HG03565 (cell line): ENCODE results near the gene PRR11.
"Not testable (repeated sequence)": the region's sequence is repeated elsewhere in the genome, so short reads cannot be mapped to it uniquely, and the experiment has no call there.

Experiments used
- ATAC-seq: cut with Tn5 transposase; IDR thresholded peaks from one replicate; pipeline ENCODE4 v1.9.1; 2021; ENCODE audit warnings: mild to moderate bottlenecking, moderate library complexity; ENCODE audit not compliant: unreplicated experiment

PRR11 gene

DNA sequence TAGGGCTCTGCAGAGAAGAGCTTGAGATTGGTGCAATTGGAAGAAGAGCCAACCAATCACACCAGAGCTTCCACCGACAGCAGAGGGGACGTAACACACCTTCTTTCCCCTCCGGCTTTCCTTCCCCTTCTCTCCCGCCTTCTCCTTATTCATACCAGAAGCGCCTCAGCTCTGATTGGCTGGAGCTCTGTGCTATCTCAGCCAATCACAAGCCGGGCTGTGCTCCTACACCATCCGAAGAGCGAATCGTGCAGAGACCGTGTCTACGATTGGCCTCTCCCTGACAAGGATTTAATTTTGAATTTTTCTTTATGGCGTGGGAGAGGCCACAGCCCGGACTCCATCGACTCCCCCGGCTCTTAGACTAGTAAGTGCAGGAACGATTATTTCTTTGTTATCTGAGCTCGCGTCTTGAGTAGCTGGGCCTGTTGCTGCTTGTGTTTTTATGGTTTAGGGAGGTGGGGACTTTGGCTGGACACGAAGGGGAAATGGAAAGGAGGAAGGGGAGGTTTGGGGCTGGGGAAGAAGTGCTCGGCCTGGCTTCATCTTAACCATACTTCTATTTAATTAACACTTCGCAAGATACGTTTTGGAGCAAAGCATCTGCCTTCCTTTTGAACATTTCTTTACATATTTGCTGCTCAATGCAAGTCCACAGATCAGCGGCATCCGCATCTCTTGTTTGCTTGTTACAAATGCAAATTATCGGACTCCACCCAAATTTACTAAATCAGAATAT is at the start of gene PRR11:
PRR11 (plus strand) TSS at position 308 of the 739 bp plus-strand sequence. CDS start 14,007 bp downstream, outside the sequence.
- ATAC-seq, result peak; percentile 78

DNA sequence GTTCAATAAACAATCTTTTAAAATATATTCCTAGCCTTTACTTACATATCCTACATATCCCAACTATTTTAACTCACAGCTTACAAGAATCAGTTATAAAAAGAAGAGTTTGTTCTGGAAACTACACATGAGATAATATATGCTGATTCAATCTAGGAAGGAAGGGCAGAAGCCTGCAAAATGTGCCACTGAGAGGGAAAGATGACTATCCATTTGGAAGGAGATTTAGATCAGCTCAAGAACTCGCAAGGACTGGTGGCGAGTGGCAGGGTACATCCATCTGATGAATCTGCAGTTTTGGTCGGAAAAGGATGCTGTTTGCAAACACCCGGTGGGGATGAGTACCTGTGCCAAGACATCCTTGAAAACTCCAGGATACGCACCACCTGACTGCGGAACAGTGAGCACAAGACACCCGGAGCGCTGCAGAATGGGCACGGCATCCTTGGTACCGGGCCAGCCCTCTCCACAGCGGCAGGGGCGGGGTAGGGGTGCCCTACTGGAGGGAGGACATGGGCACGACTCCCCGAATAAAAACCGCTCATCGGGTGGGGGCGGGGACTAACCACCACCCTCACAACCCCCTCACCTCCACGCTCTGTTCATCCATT is 49.6 kb upstream of the PRR11 start:
- ATAC-seq, result peak; percentile 4

- peak; percentile 95 for ATAC-seq
Measured at GRCh38 chr17:59106463-59107305, 48.9 kb upstream of the PRR11 start, which contains the start of gene TRIM37. TRIM37 (minus strand) TSS chr17:59106880; CDS start chr17:59106461, 419 bp downstream.

GRCh38 chr17:59107306-59107670 is 48.3 kb upstream of the PRR11 start:
- ATAC-seq, result no peak

DNA sequence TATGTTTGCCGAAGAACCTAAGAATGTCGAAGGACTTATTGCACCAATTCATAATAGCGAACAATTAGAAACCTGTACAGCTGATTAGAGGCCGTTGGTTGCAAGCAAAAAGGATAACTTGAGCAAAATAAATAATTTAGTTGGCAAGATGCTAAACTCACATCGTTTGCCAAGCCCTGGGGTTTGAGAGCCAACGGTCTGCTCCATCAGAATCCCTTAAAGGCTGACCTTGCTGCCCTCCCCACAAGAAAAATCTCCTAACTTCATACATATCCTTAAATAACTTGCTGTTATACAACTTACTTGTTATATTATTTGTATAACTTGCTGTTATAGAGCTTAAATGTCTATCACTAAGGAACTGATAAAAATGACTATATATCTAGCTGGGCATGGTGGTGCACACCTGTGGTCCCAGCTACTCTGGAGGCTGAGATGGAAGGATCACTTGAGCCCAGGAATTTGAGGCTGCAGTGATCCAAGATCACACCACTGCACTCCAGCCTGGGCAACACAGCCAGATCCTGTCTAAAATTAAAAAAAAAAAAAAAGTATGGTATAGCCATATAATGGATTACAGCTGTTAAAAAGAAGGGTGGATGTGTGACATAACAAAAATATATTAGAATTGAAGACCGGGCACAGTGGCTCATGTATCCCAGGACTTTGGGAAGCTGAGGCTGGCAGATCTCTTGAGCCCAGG is 47.0 kb upstream of the PRR11 start:
- no peak for ATAC-seq

DNA sequence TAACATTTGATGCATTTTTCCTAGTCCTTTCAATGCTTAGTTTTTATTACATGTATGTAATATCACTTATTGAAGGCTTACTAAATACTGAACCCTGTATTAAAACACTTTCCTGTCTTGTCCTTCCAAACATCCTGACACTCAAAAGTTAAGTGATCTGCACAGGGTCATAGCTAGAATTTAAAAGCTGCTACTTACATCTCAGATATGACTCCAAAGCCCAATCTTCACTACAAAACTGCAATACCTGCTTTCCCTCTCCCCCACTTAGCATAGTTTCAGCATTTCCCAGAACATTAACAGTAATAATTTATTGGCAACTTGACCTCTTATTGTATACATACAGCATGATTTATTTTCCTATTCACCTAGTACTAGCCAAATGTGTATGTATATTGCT is 44.6 kb upstream of the PRR11 start:
- ATAC-seq, result no peak

DNA sequence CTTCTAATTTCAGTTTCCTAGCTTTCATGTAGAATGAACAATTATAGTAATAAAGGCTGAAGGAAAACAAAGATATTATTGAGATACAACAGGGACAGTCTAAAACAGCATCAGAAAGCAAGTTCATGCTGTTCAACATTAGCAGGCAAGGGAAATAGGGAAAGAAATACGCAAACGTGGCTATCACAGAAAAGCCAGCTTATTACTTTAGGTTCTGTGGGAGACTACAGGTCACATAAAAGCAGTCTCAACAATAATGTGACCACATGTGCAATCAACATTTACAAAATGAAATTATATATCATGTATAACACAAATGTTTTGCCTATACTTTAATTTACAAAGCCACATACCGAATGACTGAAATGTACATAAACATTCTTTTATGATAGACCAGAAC is 44.0 kb upstream of the PRR11 start:
- no peak for ATAC-seq

DNA sequence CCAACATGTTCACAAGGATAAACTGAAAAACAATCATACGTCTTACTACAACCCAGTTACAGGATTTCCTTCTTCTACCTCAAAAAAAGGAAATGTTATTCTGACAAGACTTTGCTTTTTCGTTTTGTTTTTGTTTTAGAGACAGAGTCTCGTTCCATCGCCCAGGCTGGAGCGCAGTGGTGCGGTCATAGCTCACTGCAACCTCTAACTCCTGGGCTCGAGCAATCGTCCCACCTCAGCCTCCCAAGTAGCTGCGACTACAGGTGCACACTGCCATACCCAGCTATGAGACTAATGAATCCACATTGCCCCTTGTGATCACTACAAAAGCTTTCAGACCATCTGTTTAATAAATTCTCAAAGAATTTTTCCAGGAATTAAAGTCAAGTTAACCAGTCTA is 40.1 kb upstream of the PRR11 start:
- no peak for ATAC-seq

DNA sequence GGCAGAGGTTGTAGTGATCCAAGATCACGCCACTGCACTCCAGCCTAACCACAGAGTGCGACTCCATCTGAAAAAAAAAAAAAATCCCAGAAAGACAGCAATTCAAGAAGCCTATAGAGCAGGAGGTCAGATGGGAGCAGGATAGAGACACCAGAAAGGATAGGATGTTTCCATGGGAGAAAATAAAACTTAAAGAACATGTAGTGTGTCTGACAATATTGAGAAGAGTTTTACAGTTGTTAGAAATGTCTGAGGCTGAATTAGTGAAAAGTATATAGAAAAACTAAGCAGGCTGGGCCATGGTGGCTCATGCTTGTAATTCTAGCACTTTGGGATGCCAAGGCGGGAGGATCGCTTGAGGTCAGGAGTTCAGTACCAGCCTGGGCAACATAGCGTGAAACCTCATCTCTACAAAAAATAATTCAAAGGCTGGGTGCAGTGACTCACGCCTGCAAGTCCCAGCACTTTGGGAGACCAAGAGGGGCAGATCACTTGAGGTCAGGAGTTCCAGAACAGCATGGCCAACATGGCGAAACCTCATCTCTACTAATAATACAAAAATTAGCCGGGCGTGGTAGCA is 33.6 kb upstream of the PRR11 start:
- ATAC-seq, result no peak

DNA sequence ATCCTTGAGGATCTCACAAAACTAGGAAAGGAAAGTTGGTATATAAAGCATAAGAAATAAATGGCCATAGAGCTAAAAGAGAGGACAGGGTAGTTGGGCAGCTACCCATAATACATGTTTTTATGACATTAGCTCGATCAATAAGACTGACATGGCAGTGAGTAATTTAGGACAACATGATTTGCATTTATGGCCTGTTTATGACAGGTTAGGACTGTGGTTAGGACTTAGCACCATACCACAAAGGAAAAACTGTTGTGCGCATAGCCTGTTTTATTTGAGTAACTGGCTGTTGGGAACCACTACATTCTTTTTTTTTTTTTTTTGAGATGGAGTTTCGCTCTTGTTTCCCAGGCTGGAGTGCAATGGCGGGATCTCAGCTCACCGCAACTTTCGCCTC is 30.9 kb upstream of the PRR11 start:
- ATAC-seq, result peak; percentile 45

- no peak for ATAC-seq
Measured at GRCh38 chr17:59126809-59127417, 28.6 kb upstream of the PRR11 start.

DNA sequence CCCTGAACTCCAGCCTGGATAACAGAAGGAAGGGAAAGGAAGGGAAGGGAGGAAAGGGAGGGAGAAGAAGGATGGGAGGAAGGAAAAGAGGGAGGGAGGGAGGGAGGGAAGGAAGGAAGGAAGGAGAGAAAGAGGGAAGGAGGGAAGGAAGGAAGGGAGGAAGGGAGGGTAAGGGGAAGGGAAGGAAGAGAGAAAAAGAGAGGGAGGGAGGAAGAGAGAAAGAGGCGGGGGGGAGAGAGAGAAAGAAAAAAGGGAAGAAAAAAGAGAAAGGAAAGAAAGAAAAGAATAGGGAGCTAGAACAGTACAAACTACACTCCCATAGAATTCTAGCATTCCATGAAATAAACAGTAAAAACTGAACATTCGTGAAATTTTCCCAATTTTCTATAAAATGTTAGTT is 25.7 kb upstream of the PRR11 start:
- no peak for ATAC-seq

DNA sequence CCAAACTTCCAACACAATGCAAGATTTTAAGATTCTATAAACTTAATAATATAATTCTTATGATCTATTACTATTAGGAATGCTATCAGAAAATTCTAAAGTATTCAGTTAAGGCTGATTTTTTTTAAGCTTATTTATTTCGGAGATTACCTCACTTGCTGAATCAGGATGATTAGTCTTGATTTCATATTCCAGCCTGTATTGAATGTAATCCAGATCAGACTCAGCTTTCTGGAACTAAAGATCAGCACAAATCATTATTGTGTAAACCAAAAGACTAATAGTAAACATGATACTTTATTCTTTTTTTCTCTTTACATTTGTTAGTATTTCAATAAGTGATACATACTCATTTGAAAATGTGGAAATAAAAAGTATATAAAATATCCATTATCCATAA is 24.4 kb upstream of the PRR11 start:
- no peak for ATAC-seq

DNA sequence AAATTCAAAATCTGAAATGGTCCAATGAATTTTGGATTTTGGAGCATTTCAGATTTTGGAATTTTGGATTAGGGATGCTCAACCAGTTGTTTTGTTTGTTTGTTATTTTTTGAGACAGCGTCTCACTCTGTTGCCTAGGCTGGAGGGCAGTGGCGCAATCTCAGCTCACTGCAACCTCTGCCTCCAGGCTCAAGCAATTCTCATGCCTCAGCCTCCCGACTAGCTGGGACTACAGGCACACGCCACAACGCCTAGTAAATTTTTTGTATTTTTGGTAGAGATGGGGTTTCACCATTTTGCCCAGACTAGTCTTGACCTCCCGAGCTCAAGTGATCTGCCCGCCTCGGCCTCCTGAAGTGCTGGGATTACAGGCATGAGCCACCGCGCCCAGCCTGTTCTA is 17.2 kb upstream of the PRR11 start:
- not testable (repeated sequence) for ATAC-seq

- ATAC-seq, result no peak
Measured at GRCh38 chr17:59139939-59140338, 15.6 kb upstream of the PRR11 start.

DNA sequence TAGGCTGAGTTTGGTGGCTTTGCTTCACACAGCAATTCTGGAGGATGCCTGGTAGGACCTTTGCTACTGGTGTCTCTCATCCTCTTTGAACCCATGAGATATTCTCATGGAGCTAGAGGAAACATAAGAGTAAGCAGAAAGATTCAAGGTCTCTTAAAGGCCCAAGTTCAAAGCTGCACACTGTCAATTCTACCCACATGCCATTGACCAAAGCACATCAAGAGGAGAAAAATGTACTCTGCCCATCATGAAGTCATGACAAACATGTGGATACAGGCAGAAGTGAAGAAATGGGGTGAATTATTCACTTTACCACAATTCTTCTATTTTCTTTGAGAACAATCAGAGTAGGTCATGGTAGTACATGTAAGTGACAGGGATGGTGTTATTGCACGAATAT is 13.7 kb upstream of the PRR11 start:
- ATAC-seq, result no peak

DNA sequence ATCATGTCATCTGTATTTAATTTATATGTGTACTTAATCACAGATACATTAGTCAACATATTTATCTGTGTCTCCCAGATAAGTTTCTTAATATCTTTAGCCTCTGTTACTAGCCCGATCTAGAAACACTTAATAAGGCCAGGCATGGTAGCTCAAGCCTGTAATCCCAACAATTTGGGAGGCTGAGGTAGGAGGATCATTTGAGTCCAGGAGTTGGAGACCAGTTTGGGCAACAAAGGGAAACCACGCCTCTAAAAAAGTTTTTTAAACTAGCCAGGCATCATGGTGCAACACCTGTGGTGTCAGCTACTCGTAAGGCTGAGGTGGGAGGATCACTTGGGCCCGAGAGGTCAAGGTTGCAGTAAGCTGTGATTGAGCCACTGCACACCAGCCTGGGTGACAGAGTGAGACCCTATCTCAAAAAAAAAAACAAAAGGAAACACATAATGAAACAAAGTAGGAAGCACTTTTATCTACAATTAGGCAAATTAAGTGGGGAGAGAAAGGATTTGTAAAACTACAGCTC is 9.9 kb upstream of the PRR11 start:
- ATAC-seq, result no peak

DNA sequence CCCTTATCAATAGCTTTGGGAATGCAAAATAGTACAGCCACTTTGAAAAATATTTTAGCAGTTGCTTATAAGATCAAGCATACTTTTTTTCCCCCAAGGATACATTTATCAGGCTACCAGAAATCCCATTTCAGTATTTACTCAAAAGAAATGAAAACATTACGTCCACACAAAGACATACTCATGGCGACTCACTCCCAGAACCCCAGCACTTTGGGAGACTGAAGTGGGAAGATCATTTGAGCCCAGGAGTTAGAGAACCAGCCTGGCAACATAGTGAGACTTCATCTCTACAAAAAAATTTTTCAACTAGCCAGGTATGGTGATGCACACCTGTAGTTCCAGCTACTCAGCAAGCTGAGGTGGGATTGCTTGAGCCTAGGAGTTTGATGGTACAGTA is 6.5 kb upstream of the PRR11 start:
- ATAC-seq, result no peak

DNA sequence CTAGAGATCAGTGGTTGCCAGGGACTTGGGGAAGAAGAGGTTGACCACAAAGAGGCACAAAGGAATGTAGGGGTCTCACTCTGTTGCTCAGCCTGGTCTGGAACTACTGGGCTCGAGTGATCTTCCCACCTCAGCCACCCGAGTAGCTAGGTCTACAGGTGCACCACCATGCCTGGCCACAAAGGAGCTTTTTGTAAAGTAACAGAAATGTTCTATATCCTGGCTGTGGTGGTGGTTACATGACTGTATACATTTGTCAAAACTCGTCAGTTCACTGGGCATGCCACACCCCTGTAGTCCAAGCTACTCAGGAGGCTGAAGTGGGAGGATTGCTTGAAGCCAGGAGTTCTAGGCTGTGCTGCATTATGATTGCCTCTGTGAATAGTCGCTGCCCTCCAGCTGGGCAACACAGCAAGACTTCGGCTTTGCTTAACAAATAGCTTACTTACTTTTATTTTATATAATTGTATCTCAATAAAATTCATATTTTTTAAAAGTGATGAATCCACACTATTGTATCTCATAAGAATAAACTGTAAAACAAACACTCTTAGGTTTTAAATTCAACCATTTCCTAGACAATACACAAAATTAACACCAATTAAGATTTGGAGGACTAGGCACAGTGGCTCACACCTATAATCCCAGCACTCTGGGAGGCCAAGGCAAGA is 5.6 kb upstream of the PRR11 start:
- ATAC-seq, result no peak

DNA sequence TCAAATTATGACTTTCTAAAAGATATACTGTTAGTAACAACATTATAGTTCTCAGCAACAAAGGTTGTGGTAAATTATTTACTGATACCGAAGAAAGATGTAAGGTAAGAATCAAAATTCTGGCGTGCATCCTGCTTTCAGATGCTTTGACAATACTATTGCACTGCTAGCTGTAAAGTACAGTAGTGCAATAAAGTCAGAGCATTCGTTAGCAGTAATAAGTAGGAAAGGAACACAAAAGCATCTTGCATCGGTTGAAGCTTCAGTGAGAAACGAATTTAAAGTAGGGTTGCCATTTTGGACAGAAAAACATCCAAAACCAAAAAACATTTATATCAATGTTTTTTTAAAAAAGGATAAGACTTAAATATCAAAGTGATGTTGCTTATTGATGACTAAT is 4.5 kb upstream of the PRR11 start:
- ATAC-seq, result no peak
